ENCODE data around the gene TCF7L2.

TCF7L2 gene
- long read RNA-seq, donor 1, result 0 reads
- long read RNA-seq, donor 2, full-length matches to known transcripts, result 1 of 11 reads
- long read RNA-seq, donor 2, partial matches to known transcripts, result 10 of 11 reads
- long read RNA-seq, donor 2, other reads (novel, unspliced or antisense), result 0 of 11 reads
- long read RNA-seq, donor 3, partial matches to known transcripts, result 0 of 1 reads
- long read RNA-seq, donor 3, other reads (novel, unspliced or antisense), result 0 of 1 reads
- long read RNA-seq, donor 4, partial matches to known transcripts, result 13 of 13 reads
- long read RNA-seq, donor 4, other reads (novel, unspliced or antisense), result 0 of 13 reads
- long read RNA-seq, donor 5, partial matches to known transcripts, result 0 of 1 reads
- long read RNA-seq, donor 5, other reads (novel, unspliced or antisense), result 0 of 1 reads
- long read RNA-seq, donor 6, partial matches to known transcripts, result 0 of 1 reads
- long read RNA-seq, donor 6, other reads (novel, unspliced or antisense), result 0 of 1 reads
- long read RNA-seq, donor 7, partial matches to known transcripts, result 6 of 8 reads
- long read RNA-seq, donor 7, other reads (novel, unspliced or antisense), result 0 of 8 reads
- long read RNA-seq, donor 8, result 0 reads

DNA sequence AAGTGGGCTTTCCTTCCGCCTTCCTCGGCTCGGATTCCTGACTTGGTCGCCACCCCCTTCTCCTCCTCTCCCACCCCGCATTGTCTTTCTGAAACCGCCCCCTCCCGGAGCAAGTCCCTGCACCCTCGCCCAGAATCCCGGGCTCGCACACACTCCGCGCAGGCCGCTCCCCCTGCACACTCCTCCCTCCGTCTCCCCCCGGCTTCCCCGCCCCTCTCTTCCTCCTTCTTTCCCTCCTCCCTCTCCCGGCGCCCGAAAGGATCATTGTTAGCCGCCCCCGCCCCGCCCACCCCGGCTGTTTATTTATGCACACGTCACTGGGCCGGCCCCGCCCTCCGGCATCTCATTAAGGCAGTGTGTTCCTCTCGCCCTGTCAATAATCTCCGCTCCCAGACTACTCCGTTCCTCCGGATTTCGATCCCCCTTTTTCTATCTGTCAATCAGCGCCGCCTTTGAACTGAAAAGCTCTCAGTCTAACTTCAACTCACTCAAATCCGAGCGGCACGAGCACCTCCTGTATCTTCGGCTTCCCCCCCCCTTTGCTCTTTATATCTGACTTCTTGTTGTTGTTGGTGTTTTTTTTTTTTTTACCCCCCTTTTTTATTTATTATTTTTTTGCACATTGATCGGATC is at the start of gene TCF7L2:
TSS of gene TCF7L2 (plus strand) at position 373 of the 633 bp plus-strand sequence. CDS start 510 bp downstream, outside the sequence.
- peak; percentile 82 for DNase-seq

DNA sequence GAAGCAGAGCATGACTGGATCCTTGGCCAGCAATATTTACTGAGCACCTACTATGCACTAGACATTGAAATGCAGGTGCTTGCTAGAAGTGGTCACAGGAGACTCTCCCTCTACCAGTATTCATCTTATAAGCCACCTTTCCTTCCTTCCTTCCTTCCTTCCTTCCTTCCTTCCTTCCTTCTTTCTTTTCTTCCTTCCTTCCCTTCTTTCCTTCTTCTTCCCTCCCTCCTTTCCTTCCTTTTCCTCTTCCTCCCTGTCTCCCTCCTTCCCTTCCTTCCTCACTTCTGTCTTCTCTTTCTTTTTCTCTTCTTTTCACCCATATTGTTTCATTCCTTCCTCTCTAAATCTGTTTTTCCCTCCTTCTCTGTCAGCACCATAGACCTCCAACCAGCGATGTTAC is 47.3 kb upstream of the TCF7L2 start:
- DNase-seq, result no peak

DNA sequence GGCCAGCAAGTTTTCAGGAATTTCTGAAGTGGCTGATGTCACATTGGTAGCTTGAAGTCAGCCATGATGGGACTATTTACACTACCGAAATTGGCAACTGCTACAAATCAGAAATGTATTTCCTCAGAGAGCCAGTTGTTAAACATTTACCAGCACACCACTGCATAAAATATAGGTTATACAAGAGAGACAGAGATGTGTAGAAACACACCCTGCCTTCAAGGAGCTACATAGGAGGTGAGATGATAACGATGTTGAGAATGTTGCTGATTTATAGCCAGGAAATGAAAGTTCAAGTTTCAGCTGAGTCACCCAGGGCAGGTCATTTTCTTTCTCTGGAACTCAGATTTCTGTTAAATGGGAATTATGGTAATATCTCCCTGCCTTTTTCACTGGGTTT is 46.0 kb upstream of the TCF7L2 start:
- no peak for DNase-seq

DNA sequence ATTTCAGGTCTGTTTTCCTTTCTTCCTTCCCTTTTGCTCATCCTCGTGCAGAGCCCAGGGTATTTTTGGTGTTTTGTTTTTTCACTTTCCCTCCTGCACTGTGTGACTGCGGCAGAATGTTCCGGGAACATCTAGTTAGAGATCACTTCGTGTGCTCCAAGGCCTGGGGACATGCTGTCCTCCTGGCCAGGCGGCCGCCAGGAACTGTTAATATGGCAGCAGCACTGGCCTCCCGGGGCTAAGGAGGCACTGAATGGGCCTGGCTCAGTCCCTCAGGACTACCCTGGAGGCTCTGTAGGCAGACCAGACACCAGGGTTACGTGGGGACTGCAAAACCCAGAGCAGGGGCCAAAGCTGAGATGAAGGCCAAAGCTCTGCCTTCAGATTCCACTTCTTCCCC is 43.1 kb upstream of the TCF7L2 start:
- no peak for DNase-seq

DNA sequence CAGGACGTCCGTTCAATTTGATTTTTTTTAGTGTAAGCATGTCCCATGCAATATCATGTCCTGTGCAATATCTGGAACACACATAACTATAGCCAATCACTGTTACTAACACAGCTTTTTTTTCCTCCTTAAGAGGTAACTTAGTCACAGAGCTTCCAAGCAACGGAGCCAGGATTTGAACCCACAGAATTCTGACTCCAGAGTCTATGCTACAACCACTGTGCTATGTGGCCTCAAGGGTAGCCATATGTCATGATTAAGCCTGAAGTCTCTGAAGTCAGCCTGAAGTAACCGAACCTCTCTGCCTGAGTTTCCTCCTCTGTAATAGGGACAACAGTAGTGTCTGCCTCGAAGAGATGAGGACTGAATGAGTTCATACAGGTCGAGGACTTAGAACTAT is 42.2 kb upstream of the TCF7L2 start:
- DNase-seq, result no peak

DNA sequence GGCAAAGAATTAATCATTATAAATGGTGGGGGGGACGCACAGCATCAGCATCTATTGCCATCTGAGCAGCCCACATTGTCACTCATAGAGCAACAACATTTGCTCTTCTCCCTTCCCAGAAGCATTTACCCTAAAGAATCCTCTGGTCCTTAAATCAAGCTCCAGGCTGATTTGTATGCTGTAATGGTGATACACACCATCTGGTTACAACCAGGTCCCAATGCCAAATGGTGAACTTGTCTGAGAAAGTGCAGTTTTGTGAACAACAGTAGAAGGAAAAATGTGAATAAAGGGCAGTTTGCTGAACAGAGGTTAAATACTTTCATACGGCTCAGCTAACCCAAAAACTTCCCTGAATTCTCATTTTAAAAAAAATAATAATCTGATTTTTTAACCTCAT is 38.8 kb upstream of the TCF7L2 start:
- peak; percentile 46 for DNase-seq

DNA sequence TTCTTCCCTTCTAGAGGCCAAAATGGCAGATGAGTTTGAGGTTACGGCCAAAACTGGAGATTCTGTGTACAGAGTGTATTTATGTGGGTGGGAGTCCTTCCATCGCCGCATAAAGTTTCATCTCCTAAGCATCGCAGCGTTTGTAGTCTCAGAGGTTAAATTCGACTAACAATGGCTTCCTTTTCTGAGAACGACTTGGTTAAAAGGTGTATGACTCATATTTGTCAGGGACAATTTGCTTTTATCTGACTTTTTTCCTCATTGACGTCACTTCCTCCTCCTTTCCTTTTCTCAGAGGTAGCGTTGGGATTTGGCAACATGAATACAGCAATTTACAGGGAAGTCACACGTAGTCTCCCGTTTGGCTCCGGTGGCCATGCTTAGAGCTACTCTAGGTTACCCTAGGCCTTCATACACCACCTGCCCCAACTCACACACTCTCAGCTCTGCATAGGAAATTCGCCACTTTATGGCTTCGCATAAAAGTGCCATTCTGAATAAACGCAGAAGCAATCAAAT is 37.6 kb upstream of the TCF7L2 start:
- peak; percentile 69 for DNase-seq

DNA sequence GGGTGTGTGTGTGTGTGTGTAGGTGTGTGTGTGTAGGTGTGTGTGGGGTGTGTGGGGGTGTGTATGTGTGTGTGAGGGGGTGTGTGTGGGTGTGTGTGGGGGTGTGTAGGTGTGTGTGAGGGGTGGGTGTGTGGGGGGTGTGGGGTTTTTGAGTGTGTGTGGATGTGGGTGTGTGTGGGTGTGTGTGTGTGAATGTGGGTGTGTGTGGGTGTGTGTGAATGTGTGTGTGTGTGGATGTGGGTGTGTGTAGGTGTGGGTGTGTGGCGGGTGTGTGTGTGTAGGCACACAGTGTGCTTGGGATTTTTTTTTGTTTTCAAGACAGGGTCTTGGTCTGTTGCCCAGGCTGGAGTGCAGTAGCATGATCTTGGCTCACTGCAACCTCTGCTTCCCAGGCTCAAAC is 36.8 kb upstream of the TCF7L2 start:
- DNase-seq, result no peak

DNA sequence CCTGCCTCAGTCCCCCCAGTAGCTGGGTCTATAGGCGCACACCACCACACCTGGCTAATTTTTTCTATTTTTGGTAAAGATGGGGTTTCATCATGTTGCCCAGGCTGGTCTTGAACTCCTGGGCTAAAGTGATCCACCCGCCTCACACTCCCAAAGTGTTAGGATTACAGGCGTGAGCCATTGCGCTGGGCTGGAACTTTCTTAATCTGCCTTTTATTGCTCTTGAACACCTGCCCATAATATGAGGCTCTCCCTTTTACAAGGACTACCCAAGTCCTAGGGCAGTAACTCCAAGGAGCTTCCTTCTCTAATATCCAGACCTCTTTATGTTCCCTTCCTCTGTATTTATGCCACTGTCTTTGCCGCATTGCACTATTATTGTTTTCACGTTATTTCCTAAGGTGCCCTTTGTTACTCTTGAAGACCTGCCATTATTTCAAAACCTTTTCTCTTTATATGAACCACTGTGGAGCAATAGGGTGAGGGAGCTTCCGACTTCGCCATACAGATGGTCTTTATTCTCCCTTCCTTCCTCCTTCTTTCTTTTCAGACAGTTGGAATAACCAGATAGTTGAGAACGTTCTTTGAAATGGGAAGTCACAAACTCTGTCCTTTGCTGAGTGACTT is 36.3 kb upstream of the TCF7L2 start:
- DNase-seq, result no peak

DNA sequence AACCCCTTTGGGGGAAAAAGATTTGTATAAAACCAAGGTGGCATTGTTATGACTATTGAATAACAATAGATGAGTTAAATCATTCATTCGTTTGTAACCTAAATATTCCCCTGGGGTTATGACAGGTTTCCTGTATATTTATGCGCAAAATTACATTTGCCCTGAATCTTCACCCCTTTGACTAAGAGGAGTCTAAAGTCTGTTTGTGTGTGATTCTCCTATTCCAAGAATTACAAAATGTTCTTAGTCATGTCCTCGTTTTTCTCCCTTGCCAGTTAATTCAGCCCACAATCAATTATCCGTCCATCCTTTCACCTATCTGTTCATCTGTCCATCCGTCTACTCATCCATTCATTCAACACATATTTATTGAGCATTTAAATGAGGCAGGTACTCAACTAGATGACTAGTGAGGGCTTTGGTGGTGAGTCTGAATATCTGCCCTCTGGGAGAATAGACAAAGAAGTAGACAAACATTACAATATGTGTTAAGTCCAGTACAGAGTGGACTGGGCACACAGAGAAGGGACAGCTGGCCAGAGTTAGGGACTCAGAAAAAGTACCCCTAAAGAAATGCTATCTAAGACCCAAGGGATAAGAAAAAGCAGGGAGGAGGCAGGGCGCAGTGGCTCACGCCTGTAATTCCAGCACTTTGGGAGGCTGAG is 35.6 kb upstream of the TCF7L2 start:
- no peak for DNase-seq

DNA sequence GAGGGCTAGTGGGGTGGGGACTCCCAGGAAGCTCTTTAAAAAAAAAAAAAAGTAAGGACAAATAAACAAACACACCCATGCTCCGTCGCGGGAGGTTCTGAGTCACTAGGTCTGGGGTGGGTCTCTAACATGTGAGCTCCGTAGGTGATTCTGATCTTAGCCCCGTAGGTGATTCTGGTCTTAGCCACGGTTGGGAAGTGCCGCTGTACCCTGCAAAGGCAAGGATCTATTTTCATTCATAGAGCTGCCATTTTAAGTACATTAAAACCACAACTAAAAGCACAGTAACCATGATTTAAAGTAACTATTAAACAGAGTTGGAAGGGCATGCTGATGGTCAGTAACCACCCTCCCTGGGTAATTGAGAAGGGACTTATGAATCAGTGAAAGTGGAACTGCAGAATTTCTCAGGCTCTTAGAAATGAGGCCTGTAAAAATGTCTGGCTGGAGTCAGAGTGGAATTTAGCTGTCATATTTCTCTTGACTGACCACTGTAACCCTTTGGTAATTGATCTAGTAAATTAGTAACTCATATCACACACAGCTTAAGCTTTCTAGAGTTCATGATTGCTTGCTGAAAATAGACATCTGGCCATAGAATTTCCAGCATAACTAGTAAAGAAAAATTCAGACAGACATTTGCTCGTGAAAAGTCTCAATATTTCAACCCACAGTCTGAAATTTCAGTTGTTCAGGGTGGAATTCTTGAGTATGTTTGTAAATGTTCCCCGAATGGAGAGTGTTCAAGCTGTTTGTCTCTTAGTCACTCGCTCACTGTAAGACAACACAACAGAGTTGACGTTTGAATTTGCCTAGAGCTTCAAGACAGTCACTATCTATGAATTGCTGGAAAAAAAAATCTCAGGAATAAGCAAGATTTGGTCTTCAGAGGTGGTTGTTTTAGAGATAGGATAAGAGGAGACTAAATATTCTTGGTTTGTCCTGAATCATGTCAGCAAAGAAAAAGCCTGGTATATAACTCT is 34.2 kb upstream of the TCF7L2 start:
- DNase-seq, result peak; percentile 52

DNA sequence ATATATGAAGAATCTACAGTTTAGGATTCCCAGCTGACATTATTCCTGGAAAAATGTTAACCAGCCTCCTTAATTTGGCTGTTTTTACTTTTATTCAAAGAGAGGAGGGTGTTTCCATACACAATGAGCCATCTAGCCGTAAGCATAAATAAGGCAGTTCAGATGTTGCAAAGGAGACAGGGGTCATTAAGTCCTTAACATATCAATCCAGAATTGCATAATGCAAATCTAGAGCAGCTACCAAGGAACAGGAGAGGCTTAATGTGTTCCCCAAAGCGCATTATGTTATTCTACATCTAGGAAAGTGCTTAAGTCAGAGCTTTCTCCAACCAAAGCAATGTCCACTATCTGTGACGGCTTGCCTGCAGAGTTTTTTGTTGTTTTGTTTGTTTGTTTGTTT is 32.4 kb upstream of the TCF7L2 start:
- no peak for DNase-seq

DNA sequence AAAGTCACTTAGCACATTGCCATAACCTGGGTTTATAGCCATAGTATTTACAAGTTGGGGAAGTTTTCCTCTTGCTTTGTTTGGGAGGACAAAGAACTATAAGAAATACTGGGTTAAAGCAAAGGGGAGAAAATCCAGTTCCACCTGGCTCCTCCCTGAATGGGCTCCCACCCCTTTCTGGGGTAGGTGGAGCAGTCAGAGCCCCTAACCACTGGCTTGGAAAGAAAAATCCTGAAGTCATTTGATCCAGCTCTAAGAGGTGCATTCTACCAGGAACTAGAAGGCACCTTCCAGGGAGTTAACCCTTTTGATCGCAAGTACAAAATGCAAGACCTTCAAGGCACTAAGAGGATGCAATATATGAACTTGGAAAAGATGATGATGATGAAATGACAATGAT is 31.3 kb upstream of the TCF7L2 start:
- no peak for DNase-seq

DNA sequence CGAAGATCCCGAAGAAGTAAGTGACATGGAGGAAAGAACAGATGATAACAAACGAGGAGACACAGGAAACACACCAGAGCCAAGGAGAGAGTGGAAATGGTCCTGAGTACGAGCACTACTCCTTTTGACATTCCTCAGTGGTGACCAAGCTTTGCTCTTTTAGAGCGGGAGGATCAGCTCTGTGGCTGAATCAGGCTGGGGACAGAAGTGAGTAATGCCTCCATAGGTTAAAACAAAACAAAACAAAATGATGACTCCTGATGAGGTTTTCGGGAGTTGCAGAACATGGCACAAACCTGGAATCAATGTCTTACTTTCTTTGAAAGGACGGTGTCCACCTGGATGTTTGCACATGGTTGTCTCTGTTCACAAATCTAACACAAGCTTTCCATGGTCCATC is 30.3 kb upstream of the TCF7L2 start:
- no peak for DNase-seq

DNA sequence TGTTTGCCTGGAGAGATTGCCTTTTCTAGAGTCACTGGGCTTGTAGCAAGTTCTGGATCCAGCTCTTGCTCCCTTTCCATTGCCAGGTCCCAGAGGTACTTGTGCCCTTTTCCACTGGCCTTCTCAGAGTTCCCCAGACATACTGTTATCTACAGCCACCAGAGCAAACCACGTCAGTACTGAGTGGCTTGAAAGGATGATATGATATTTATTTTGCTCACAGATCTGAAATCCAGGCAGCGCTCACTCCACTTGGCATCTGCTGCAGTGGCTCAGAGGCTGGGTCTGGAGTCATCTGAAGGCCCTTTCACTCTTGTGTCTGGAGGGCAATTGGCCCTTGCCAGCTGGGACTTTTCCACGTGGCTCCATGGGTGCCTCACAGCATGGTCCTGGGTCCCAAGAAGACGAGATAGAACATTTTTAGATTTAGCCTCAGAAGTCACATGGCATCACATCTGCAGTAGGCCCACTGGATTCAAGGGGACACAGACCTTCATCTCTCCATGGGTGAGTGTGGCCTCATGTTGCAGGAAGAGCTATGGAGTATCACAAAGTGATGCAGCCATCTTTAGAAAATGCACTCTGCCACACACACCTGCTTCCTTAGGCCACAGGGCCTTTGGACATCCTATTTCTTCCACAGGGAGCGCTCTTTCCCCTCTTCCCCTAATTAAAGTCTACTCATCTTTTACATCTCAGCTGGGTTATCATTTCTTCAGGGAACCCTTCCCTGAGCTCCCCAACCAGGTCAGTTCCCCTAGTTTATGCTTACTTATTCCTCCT is 22.9 kb upstream of the TCF7L2 start:
- no peak for DNase-seq

DNA sequence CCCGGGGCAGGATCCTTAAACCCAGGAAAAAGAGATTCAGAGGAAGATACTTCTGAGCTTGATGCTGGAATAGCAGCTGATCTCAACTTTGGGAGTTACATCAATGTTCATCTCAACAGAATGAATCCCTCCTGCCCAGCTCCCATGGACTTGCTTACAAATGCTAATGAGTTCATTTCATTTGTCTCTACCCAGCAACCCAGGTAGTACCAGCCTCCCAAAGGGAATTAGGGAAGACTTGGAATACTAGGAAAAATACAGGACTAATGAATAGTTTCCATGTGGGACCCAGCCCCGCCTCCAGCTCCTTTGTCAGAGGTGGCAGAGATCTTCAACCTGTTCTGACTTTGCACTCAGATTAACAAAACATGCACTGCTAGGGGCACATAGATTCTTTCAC is 22.1 kb upstream of the TCF7L2 start:
- DNase-seq, result no peak

DNA sequence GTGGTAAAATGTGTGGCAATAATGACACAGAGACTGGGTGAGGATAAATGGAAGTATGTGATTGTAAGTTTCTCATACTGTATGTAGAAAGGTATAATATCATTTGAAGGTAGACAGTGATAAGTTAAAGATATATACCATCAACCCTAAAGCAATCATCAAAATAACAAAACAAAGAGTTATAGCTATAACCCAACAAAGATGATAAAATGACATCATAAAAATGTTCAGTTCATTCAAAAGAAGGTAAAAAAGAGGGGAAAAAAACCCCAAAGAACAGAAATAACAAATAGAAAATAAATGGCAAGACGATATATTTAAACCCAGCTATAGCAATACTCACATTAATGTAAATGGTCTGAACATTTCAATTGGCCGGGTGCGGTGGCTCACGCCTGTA is 17.4 kb upstream of the TCF7L2 start:
- DNase-seq, result no peak

DNA sequence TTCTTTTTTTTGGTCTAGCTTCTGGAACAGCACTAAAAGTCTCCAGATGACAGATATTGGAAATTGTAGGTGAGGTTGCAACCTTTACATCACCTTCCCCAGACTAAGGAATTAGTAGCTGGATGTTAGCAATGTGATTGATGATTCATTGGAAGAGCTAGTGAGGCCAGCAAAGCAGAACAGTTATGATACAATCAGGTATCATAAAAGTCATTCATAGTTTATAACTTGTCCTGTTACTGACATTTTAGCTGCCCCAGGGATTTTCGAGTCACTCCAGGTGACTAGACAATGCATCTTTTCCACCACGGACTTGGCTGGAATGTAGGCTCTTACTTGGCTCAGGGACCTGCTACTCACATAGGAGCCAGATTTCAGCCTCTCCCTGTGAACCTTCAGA is 15.9 kb upstream of the TCF7L2 start:
- DNase-seq, result no peak

DNA sequence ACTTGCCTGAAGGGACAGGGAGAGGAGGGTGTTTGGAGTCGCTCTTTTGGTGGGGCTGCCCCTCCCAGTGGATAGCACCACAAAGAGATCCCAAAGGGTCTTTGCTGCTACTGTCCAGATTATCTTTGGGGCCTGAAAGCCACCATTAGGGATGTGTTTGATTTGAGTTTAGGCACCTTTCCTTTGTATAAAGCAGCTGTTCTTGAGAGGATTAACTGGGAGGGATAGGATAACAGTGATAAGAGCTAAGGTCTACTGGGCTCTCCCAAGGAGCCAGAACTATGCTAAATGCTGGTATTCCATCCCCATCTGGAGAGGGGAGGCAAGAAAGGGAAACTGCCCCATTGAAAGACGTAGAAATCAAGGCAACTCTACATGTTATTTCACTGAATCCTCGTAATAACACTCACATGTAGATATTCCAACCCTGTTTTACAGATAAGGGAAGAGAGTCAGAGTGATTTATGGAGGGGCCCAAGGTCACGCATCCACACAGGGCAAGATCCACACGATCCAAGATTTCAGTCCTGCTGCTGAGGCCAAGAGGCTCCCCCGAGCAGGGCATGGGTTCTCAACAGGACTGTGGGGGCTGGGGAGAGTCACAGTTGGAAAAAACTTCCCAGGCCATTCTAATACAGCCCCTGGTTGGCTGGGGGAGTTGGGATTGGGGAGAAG is 11.1 kb upstream of the TCF7L2 start:
- no peak for DNase-seq

DNA sequence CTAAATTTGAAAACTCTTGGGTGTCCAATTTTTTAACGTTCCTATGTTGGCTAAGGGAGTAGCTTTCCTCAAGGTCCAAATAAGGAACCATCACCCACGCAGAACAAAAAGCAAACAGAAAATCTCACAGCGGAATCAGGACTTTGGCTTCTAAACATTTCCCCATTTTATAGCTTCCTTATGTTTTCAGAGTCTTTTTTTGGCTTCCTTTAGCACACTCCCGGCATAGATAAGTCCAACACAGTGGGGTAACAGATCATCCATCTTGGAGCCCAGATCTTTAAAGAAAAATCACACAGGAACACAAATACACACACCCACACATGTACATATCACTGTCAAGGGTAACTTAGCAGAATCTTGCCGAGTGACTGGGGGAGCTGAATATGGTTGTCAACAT is 4.2 kb upstream of the TCF7L2 start:
- DNase-seq, result no peak
